ENCODE results near the gene ERMP1.
"Not testable (repeated sequence)": the region's sequence is repeated elsewhere in the genome, so short reads cannot be mapped to it uniquely, and the experiment has no call there.

Gene ERMP1

GRCh38 chr9:5832538-5833529 lies at the start of gene ERMP1:
ERMP1 (minus strand) TSS chr9:5833117; CDS start chr9:5833027, 90 bp downstream.
- TF ChIP-seq CTCF (IDR thresholded peaks at IDR 0.05; ENCODE audit: control insufficient read depth, insufficient read depth, low read depth, low read length, missing control alignments) = peak; percentile 66
- peak; percentile 28 for DNase-seq (ENCODE audit: low read depth)
- peak within 1 kb of the TSS; percentile 60 for H3K4me3 ChIP-seq (ENCODE audit: control insufficient read depth, low read depth, low read length)

GRCh38 chr9:5882244-5883012 lies 49.5 kb upstream of the ERMP1 start:
- H3K4me3 ChIP-seq (ENCODE audit: control insufficient read depth, low read depth, low read length); DNase-seq (ENCODE audit: low read depth): not testable (repeated sequence)

- peak; percentile 32 for DNase-seq (ENCODE audit: low read depth)
- no peak for TF ChIP-seq CTCF (IDR thresholded peaks at IDR 0.05; ENCODE audit: control insufficient read depth, insufficient read depth, low read depth, low read length, missing control alignments)
- H3K4me3 ChIP-seq (ENCODE audit: control insufficient read depth, low read depth, low read length) = no peak overlapping the region
Observed at GRCh38 chr9:5879419-5880181, 46.7 kb upstream of the ERMP1 start.

- no peak for DNase-seq (ENCODE audit: low read depth)
- TF ChIP-seq CTCF (IDR thresholded peaks at IDR 0.05; ENCODE audit: control insufficient read depth, insufficient read depth, low read depth, low read length, missing control alignments) = no peak
- H3K4me3 ChIP-seq (ENCODE audit: control insufficient read depth, low read depth, low read length) = no peak overlapping the region
Observed at GRCh38 chr9:5876711-5877110, 43.8 kb upstream of the ERMP1 start.

- no peak overlapping the region for H3K4me3 ChIP-seq (ENCODE audit: control insufficient read depth, low read depth, low read length)
- DNase-seq (ENCODE audit: low read depth) = no peak
- no peak for TF ChIP-seq CTCF (IDR thresholded peaks at IDR 0.05; ENCODE audit: control insufficient read depth, insufficient read depth, low read depth, low read length, missing control alignments)
Observed at GRCh38 chr9:5876026-5876425, 43.1 kb upstream of the ERMP1 start.

GRCh38 chr9:5874048-5874447 lies 41.1 kb upstream of the ERMP1 start:
- no peak for TF ChIP-seq CTCF (IDR thresholded peaks at IDR 0.05; ENCODE audit: control insufficient read depth, insufficient read depth, low read depth, low read length, missing control alignments)
- no peak for DNase-seq (ENCODE audit: low read depth)
- no peak overlapping the region for H3K4me3 ChIP-seq (ENCODE audit: control insufficient read depth, low read depth, low read length)

Data from AG09309 (cell line).